Measurements from ENCODE around the gene ALS2CL.

ALS2CL gene

DNA sequence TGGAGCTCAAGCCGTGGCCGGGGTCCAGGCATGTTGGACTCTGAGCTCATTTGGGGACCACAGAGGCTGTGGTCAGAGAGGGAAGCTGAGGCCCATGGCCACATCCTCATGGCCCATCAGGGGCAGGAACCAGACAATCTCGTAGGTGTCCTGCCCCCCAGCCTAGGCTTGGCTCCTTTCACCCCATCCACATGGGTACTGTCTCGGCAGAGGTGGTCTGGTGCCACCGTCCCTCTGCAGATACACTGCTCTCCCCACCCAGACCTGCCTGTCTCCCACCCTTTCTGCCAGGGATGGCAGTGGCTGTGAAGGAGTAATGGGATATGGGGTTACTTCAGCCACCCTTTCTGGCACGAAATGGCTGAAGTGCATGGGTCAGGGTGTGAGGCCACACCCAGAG is 16.2 kb upstream of the ALS2CL start:
- DNase-seq (no peak), ATAC-seq (ENCODE audit: insufficient read depth, low read depth) (no peak)
- Histone ChIP-seq H2AFZ (ENCODE audit: low read depth, low read length) (no peak overlapping the region), H4K20me1 (ENCODE audit: insufficient read depth, low read length) (no peaks in the 10 kb centered on the region), H3K36me3 (ENCODE audit: insufficient read depth, low read length) (no peaks in the 10 kb centered on the region), H3K9ac (ENCODE audit: low read depth, low read length) (no peak overlapping the region), H3K27ac (ENCODE audit: low read length) (no peak overlapping the region), H3K4me1 (ENCODE audit: insufficient read depth, low read length) (no peaks in the 10 kb centered on the region), H3K9me3 (ENCODE audit: insufficient read depth, low read length, severe bottlenecking) (no peaks in the 10 kb centered on the region), H3K4me2 (ENCODE audit: insufficient read depth, low read length) (no peak overlapping the region), H3K79me2 (ENCODE audit: insufficient read depth, low read length) (no peaks in the 10 kb centered on the region), H3K4me3 (ENCODE audit: low read depth in 1 of 2, low read length in 2 of 2) (no peak overlapping the region), H3K27me3 (ENCODE audit: insufficient read depth, low read length, poor library complexity) (no peaks in the 10 kb centered on the region)
- no peak for TF ChIP-seq EZH2 (IDR thresholded peaks at IDR 0.05; ENCODE audit: borderline replicate concordance, low read depth, low read length, severe bottlenecking)
- TF ChIP-seq, protein P1, sequence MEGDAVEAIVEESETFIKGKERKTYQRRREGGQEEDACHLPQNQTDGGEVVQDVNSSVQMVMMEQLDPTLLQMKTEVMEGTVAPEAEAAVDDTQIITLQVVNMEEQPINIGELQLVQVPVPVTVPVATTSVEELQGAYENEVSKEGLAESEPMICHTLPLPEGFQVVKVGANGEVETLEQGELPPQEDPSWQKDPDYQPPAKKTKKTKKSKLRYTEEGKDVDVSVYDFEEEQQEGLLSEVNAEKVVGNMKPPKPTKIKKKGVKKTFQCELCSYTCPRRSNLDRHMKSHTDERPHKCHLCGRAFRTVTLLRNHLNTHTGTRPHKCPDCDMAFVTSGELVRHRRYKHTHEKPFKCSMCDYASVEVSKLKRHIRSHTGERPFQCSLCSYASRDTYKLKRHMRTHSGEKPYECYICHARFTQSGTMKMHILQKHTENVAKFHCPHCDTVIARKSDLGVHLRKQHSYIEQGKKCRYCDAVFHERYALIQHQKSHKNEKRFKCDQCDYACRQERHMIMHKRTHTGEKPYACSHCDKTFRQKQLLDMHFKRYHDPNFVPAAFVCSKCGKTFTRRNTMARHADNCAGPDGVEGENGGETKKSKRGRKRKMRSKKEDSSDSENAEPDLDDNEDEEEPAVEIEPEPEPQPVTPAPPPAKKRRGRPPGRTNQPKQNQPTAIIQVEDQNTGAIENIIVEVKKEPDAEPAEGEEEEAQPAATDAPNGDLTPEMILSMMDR (IDR thresholded peaks at IDR 0.05; ENCODE audit: borderline replicate concordance, extremely low read depth, low read length, poor library complexity, severe bottlenecking) = no peak

GRCh38 chr3:46709157-46709654 is 15.7 kb upstream of the ALS2CL start:
- no peak overlapping the region for H2AFZ ChIP-seq (ENCODE audit: low read depth, low read length)
- no peak overlapping the region for H3K27ac ChIP-seq (ENCODE audit: low read length)
- no peaks in the 10 kb centered on the region for H3K27me3 ChIP-seq (ENCODE audit: insufficient read depth, low read length, poor library complexity)
- H3K4me1 ChIP-seq (ENCODE audit: insufficient read depth, low read length) = no peaks in the 10 kb centered on the region
- DNase-seq (no peak), ATAC-seq (ENCODE audit: insufficient read depth, low read depth) (no peak)
- no peaks in the 10 kb centered on the region for H3K79me2 ChIP-seq (ENCODE audit: insufficient read depth, low read length)
- TF ChIP-seq, protein P1 (IDR thresholded peaks at IDR 0.05; ENCODE audit: borderline replicate concordance, extremely low read depth, low read length, poor library complexity, severe bottlenecking) = no peak
- no peak for TF ChIP-seq EZH2 (IDR thresholded peaks at IDR 0.05; ENCODE audit: borderline replicate concordance, low read depth, low read length, severe bottlenecking)
- no peak overlapping the region for H3K4me3 ChIP-seq (ENCODE audit: low read depth in 1 of 2, low read length in 2 of 2)
- no peaks in the 10 kb centered on the region for H3K36me3 ChIP-seq (ENCODE audit: insufficient read depth, low read length)
- no peaks in the 10 kb centered on the region for H4K20me1 ChIP-seq (ENCODE audit: insufficient read depth, low read length)
- no peaks in the 10 kb centered on the region for H3K9me3 ChIP-seq (ENCODE audit: insufficient read depth, low read length, severe bottlenecking)
- no peak overlapping the region for H3K4me2 ChIP-seq (ENCODE audit: insufficient read depth, low read length)
- H3K9ac ChIP-seq (ENCODE audit: low read depth, low read length) = no peak overlapping the region

- TF ChIP-seq EZH2 (IDR thresholded peaks at IDR 0.05; ENCODE audit: borderline replicate concordance, low read depth, low read length, severe bottlenecking) = no peak
- TF ChIP-seq, protein P1 (IDR thresholded peaks at IDR 0.05; ENCODE audit: borderline replicate concordance, extremely low read depth, low read length, poor library complexity, severe bottlenecking) = no peak
- no peak overlapping the region for H3K4me2 ChIP-seq (ENCODE audit: insufficient read depth, low read length)
- no peak overlapping the region for H3K9ac ChIP-seq (ENCODE audit: low read depth, low read length)
- no peak overlapping the region for H3K4me3 ChIP-seq (ENCODE audit: low read depth in 1 of 2, low read length in 2 of 2)
- no peaks in the 10 kb centered on the region for H3K36me3 ChIP-seq (ENCODE audit: insufficient read depth, low read length)
- DNase-seq (no peak), ATAC-seq (ENCODE audit: insufficient read depth, low read depth) (no peak)
- no peaks in the 10 kb centered on the region for H3K4me1 ChIP-seq (ENCODE audit: insufficient read depth, low read length)
- H4K20me1 ChIP-seq (ENCODE audit: insufficient read depth, low read length) = no peaks in the 10 kb centered on the region
- H3K27ac ChIP-seq (ENCODE audit: low read length) = no peak overlapping the region
- no peak overlapping the region for H2AFZ ChIP-seq (ENCODE audit: low read depth, low read length)
- H3K79me2 ChIP-seq (ENCODE audit: insufficient read depth, low read length) = no peaks in the 10 kb centered on the region
- H3K27me3 ChIP-seq (ENCODE audit: insufficient read depth, low read length, poor library complexity) = no peaks in the 10 kb centered on the region
- no peaks in the 10 kb centered on the region for H3K9me3 ChIP-seq (ENCODE audit: insufficient read depth, low read length, severe bottlenecking)
Observed at GRCh38 chr3:46708401-46709156, 15.1 kb upstream of the ALS2CL start.
